Liver (tissue), 9 donors: Measurements from ENCODE around the gene IL1RAPL1. TPM values are rescaled to one million over a fixed set of nuclear protein-coding genes. Genes with fewer than 3 reads are reported as not detected.
A peak's percentile ranks its signal among the peaks of the same experiment; 100 is the strongest.

Source experiments
- DNase-seq: peaks from one replicate; pipeline ENCODE4 v3.0.0-alpha.2; 2017; ENCODE audit warnings: low spot score
- H3K27ac ChIP-seq, 2 donors: one replicate each; pipeline ENCODE4 v1.7.0; 2013; ENCODE audit warnings: inconsistent platforms in 2 of 2, low read length in 2 of 2, control low read depth in 1 of 2, low read depth in 1 of 2, mild to moderate bottlenecking in 1 of 2
- H3K27me3 ChIP-seq, 4 donors: one replicate each; pipeline versions ENCODE4 v1.6.1 to v1.7.0; 2013; ENCODE audit warnings: low read length in 3 of 4, inconsistent platforms in 1 of 4, mild to moderate bottlenecking in 1 of 4, moderate library complexity in 1 of 4; ENCODE audit not compliant: control insufficient read depth in 4 of 4, insufficient read depth in 4 of 4
- H3K36me3 ChIP-seq, 4 donors: one replicate each; pipeline versions ENCODE4 v1.6.1 to v1.7.0; 2013; ENCODE audit warnings: low read length in 3 of 4, mild to moderate bottlenecking in 3 of 4, low read depth in 1 of 4, moderate library complexity in 1 of 4; ENCODE audit not compliant: control insufficient read depth in 4 of 4, insufficient read depth in 3 of 4
- H3K4me1 ChIP-seq, 4 donors: one replicate each; pipeline versions ENCODE4 v1.6.1 to v1.7.0; 2013; ENCODE audit warnings: low read length in 3 of 4, mild to moderate bottlenecking in 3 of 4, moderate library complexity in 1 of 4; ENCODE audit not compliant: control insufficient read depth in 4 of 4, insufficient read depth in 4 of 4
- H3K4me3 ChIP-seq, 3 donors: one replicate each; pipeline versions ENCODE4 v1.6.1 to v1.7.0; 2013; ENCODE audit warnings: low read length in 3 of 3, control low read depth in 1 of 3, low read depth in 1 of 3, mild to moderate bottlenecking in 1 of 3
- H3K9ac ChIP-seq, 2 donors: one replicate each; pipeline ENCODE4 v1.7.0; 2013; ENCODE audit warnings: low read length in 2 of 2, mild to moderate bottlenecking in 2 of 2, moderate library complexity in 2 of 2, control low read depth in 1 of 2, low read depth in 1 of 2
- H3K9me3 ChIP-seq, 4 donors: one replicate each; pipeline versions ENCODE4 v1.6.1 to v1.7.0; 2013; ENCODE audit warnings: low read length in 3 of 4; ENCODE audit not compliant: control insufficient read depth in 4 of 4
- CTCF ChIP-seq: fragments of 150-350 bp; IDR thresholded peaks from 2 replicates; pipeline ENCODE4 v1.5.1; 2017; ENCODE audit warnings: improper control_type of control experiment, low read depth, low read length; ENCODE audit not compliant: missing input control
- FOXA1 ChIP-seq: IDR thresholded peaks from 2 replicates; pipeline ENCODE4 v1.6.1; 2016; ENCODE audit warnings: antibody characterized with exemption
- FOXA2 ChIP-seq: IDR thresholded peaks from 2 replicates; pipeline ENCODE4 v1.6.1; 2016; ENCODE audit warnings: antibody characterized with exemption
- HNF4A ChIP-seq, 2 donors: conservative IDR thresholded peaks; 2 replicates each; pipeline ENCODE4 v1.6.1; 2016; ENCODE audit warnings: antibody characterized with exemption in 2 of 2, mild to moderate bottlenecking in 2 of 2
- JUND ChIP-seq, 2 donors: IDR thresholded peaks; 2 replicates each; pipeline ENCODE4 v1.6.1; 2016; ENCODE audit warnings: antibody characterized with exemption in 2 of 2
- NR2F2 ChIP-seq: IDR thresholded peaks from 2 replicates; pipeline ENCODE4 v1.6.1; 2016; ENCODE audit warnings: antibody characterized with exemption
- RAD21 ChIP-seq, 2 donors: IDR thresholded peaks; 2 replicates each; pipeline ENCODE4 v1.6.1; 2016; ENCODE audit warnings: antibody characterized with exemption in 2 of 2, mild to moderate bottlenecking in 2 of 2
- REST ChIP-seq: IDR thresholded peaks from 2 replicates; pipeline ENCODE4 v1.6.1; 2016; ENCODE audit warnings: antibody characterized with exemption, mild to moderate bottlenecking
- RXRA ChIP-seq, 2 donors: IDR thresholded peaks; 2 replicates each; pipeline ENCODE4 v1.6.1; 2017 to 2018; ENCODE audit warnings: antibody characterized with exemption in 2 of 2, mild to moderate bottlenecking in 1 of 2
- SP1 ChIP-seq: IDR thresholded peaks from 2 replicates; pipeline ENCODE4 v1.6.1; 2018; ENCODE audit warnings: antibody characterized with exemption, mild to moderate bottlenecking
- TAF1 ChIP-seq: conservative IDR thresholded peaks from 2 replicates; pipeline ENCODE4 v1.6.1; 2016; ENCODE audit warnings: antibody characterized with exemption, mild to moderate bottlenecking
- ZBTB33 ChIP-seq: IDR thresholded peaks from 2 replicates; pipeline ENCODE4 v1.6.1; 2016; ENCODE audit warnings: antibody characterized with exemption
- WGBS: extraction: QIAGEN DNeasy Blood & Tissue Kit; methylation state at CpG from one replicate; pipeline ENCODE4 v1.1.7; 2013; 5-methylcytosine and 5-hydroxymethylcytosine counted together
- polyA plus RNA-seq, 2 donors: library from polyadenylated mRNA; stranded (reverse) in 1 of 2; unstranded in 1 of 2; fragments of 200-250 nt in 1 of 2; fragments of >200 nt in 1 of 2; fragmentation: Nextera tagmentation in 1 of 2; extraction: Ambion mirVana in 1 of 2; gene quantifications; one replicate each; pipeline versions ENCODE4 v1.2.1 to v1.2.3, GENCODE V29; 2013 to 2015
- total RNA-seq, 2 donors: library from RNA; depleted of rRNA; stranded (reverse); fragments of >200 nt; gene quantifications; one replicate each; pipeline ENCODE4 v1.2.3, GENCODE V29; 2014
- donor health status: healthy.
- donor health status: healthy.
- donor health status: healthy.
- donor health status: healthy.
- donor health status: healthy.

IL1RAPL1 gene
- total and polyA plus RNA-seq, 4 donors: 0.08 to 0.33 TPM; not detected in 2

GRCh38 chrX:28625223-28625622, 38.0 kb downstream of the IL1RAPL1 start:
- Histone ChIP-seq H3K27ac (no peak overlapping the region), H3K4me1 (peaks cover 0 to 5% (median 2%) of the 10 kb centered on the region in 4 donors), H3K9me3 (no peaks in the 10 kb centered on the region), H3K9ac (no peak overlapping the region), H3K36me3 (no peaks in the 10 kb centered on the region), H3K27me3 (peaks cover 0 to 2% (median 0%) of the 10 kb centered on the region in 4 donors), H3K4me3 (no peak overlapping the region)
- DNase-seq: no peak
- no peak for TF ChIP-seq JUND (IDR thresholded peaks at IDR 0.05)
- no peak for TF ChIP-seq SP1
- TF ChIP-seq CTCF: no peak
- TF ChIP-seq ZBTB33: no peak
- TF ChIP-seq RAD21 (IDR thresholded peaks at IDR 0.05): no peak
- 82% methylated on average over 2 of the region's 2 CpGs for WGBS

- Histone ChIP-seq H3K4me3 (no peak overlapping the region), H3K27me3 (peaks cover 0 to 2% (median 0%) of the 10 kb centered on the region in 4 donors), H3K4me1 (peaks cover 0 to 5% (median 2%) of the 10 kb centered on the region in 4 donors), H3K9me3 (no peaks in the 10 kb centered on the region), H3K27ac (no peak overlapping the region), H3K36me3 (no peaks in the 10 kb centered on the region), H3K9ac (no peak overlapping the region)
- DNase-seq: no peak
- TF ChIP-seq HNF4A (conservative IDR thresholded peaks at IDR 0.05): no peak
- no peak for TF ChIP-seq ZBTB33
- TF ChIP-seq RAD21 (IDR thresholded peaks at IDR 0.05): no peak
- TF ChIP-seq TAF1: no peak
- WGBS: 95% methylated on average over 2 of the region's 2 CpGs
These were observed 39.3 kb downstream of the IL1RAPL1 start for GRCh38 chrX:28626515-28626914.

- Histone ChIP-seq H3K9ac (no peak overlapping the region), H3K4me1 (peaks cover 0 to 5% (median 2%) of the 10 kb centered on the region in 4 donors), H3K9me3 (no peaks in the 10 kb centered on the region), H3K36me3 (no peaks in the 10 kb centered on the region), H3K27ac (no peak overlapping the region), H3K4me3 (no peak overlapping the region), H3K27me3 (peaks cover 0 to 2% (median 0%) of the 10 kb centered on the region in 4 donors)
- no peak for DNase-seq
- TF ChIP-seq REST: no peak
- peak in 1 of 2 donors; percentile 5 for TF ChIP-seq RAD21 (IDR thresholded peaks at IDR 0.05)
- TF ChIP-seq HNF4A (conservative IDR thresholded peaks at IDR 0.05): peak; percentile 77 to 84
- TF ChIP-seq ZBTB33: peak; percentile 25
- no peak for TF ChIP-seq FOXA1
- no peak for TF ChIP-seq TAF1
- TF ChIP-seq FOXA2: peak; percentile 12
- no peak for TF ChIP-seq NR2F2
- peak; percentile 63 for TF ChIP-seq SP1
- TF ChIP-seq RXRA (IDR thresholded peaks at IDR 0.05): peak in 1 of 2 donors; percentile 44
These were observed 40.9 kb downstream of the IL1RAPL1 start for GRCh38 chrX:28628120-28628519.
